SHP77 (cell line): Measurements from ENCODE around the gene FRYL.
"Not testable (repeated sequence)": the region's sequence is repeated elsewhere in the genome, so short reads cannot be mapped to it uniquely, and the experiment has no call there.

Experiments
- DNase-seq, 2 experiments: peaks; one replicate each; lab custom pipeline; 2025; lab: John Stamatoyannopoulos, UW

FRYL gene

DNA sequence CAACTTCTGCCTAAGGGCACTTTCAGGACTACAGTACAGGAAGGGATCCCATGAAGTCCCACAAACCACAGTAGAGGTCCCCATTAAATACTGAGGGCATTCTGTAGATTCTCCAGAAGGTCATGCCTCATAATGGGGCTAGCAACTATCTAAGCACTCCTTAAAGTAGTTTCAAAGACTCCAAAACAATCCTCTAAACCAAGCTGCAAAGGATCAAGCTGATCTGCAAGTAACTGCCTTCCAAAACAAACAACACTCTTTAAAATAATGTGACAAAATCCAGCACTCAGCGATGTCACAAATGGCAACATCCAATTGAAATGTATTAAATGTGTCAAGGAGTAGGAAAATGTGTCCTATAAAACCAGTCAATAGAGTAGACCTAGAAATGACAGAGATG is 118.7 kb downstream of the FRYL start:
- no peak for DNase-seq

DNA sequence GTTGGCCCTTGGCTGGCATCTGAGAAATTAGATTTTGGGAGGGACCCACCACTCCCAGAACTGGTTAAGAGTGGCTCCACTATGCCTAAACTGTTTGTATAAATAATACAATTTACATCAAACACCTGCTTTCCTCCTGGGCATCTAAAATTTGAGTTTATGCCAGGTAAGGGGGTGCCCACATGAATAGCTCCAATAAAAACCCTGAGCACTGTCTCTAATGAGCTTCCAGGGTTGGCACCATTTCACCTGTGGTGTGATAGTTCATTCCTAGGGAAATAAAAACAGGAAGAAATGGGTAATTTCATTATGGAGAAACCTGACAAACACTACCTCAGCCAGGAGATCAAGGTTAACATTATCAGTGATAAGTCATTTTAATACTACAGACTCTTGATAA is 119.7 kb downstream of the FRYL start:
- no peak for DNase-seq

DNA sequence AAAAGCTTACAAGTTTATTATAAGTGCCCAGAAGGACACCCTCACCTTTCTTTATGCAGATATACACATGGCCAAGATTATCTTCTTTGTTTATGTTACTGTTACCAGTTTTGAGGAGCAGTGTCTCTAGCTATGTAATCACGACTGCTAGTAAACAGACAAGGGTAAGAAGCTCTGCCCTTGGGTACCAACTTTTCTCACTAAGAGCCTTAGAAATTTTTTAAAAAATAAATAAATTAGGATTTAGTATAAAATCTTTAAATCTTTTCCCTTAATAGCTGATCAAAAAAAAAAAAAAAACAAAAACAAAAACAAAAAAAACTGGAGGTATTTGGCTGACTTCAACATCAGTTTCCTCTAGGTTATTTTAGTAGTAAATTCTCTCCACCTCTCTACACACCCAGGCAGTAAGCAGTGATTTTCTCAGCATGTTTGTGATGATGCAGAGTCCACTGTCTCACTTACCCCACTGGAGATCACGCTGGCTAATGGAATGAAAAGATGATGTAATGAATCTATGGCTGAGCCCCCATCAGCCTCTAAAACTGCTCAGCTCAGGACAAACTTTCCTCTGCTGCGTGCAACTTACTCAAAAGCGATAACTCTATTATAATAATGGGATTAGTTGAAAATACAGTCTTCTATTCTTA is 125.9 kb downstream of the FRYL start:
- no peak for DNase-seq

DNA sequence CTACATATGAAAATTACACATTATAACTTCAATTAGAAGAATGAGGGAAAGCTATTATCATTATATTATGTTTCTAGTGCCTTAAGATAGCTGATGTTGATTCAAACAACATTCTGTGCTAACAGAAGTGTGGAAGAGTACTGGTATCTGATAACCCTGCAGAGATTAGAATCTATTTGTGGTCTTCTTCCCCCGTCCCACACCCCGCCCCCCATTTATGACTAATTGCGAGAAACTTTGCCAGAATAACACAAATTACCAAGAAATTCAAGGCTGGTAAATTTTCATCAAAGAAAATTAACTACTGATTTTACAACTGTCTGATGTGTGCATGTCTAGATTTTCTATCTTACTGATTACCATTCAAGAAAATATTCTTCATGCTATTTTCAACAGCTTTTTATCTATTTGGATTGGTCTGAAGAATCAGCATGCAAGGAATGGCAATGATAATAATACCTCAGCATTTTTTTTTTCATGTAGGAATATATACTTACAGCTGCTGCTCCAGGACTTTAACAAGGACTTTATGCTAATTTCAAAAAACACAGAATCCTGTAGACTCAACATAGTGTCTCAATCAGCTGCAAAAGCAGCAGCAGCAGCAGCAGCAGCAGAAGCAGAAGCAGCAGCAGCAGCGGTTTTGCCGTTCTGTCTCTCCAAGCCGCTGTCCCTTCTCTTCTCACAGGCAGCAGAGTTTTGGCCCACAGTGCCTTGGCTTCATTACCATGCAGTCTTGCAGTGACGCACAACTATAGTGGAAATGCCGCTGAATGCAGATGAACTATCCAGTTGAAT is 126.7 kb downstream of the FRYL start:
- no peak for DNase-seq

DNA sequence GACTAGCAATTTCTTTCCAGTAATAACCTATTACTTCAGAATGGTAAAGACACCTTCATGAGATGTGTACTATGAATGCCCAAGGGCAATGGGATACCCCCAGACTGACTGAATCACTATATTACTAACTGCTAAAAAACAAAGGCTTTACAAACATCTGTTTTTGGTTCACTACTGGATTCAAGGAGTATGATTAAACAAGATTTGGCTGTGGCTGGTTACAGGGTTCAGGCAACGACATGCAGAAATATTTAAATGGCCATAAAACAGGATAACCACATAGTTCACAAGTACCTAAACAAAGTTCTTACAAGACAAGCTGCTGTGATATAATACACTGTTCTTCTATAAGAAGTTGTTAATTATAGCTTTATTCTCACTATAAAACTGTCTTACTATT is 128.2 kb downstream of the FRYL start:
- DNase-seq, result no peak

DNA sequence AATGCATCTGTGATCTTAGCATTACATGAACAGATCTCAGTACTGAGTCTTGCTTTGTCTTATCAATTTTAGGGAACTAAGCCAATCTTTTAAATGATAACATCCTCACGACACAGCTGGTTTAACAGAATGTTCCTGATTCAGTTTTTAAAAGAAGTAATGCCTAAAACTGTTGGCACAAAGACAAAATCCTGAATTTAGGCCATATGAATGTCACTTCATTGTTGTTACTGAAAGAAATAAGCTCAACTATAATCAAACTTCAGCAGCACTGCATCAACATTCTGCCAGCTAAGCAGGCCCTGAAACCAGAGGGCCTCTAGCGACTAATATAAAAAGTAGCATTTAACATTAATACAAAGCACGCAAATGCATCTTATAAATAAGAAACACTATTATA is 130.6 kb downstream of the FRYL start:
- DNase-seq, result no peak

DNA sequence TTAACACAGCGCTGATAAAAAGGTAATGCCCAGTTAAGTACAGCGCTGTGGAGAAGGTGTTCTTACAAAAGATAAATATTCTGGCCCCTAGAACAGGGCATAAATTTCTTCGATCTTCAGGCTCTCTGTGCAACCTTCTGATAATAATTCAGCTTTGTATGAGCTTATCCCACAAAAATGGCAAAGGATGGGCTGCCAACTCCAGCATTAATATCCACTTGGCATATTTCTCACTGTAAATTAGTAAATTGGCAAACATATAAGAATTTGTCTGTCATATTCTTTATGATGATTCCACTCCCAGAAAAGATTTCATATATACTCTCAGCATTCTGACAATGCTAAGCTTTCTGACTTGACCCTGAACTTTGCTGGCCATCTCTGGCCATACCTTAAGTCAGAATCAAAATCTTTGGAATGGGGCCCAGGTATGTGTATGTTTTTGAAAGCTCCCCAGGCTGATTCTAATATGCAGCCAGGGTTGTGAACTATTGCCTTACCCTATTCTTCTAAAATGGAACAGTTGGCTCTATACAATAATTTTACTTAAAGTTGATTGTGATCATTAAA is 134.8 kb downstream of the FRYL start:
- DNase-seq, result no peak

DNA sequence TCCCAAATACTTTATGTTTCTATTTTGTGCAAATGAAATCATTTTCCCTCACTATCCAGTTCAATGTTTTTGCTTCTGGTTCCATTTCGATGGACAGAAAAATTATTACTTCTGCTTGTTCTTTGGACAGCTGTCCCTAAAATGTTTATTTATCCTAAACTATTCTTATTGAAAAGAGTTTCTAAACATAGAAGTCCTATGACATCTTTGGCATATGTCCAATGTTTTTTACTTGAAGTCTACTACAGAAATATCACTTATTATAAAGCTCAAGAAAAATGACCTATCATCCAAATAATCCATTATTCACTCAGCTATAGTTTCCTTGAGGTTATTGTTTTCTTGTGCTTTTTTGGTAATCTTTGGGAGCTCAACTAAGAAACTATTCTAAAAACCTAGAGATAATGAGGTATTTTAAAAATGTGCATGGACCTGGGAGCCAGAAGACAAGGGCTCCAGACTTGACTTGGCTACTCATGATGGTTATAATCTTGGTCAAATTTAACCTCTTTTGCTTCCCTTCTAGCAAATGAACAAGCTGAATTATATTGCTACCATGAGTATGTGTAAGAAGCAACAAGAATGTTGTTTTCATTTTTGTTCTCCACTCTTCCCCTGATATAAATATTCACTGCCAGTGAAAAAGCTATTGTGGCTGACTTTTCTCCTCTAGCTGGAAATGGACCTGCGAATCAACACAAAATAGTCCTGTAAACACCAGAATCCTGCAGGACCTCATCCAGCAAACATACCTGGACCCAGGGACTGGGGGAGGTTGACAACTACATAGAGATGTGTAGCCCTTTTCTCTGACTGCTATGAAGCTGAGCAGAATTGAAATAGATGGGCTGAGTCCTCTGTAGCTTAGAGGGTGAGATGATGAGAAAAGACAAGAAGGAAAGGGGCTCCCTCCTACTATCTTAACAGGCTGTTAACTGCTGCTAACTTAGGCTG is 137.4 kb downstream of the FRYL start:
- DNase-seq, result no peak

DNA sequence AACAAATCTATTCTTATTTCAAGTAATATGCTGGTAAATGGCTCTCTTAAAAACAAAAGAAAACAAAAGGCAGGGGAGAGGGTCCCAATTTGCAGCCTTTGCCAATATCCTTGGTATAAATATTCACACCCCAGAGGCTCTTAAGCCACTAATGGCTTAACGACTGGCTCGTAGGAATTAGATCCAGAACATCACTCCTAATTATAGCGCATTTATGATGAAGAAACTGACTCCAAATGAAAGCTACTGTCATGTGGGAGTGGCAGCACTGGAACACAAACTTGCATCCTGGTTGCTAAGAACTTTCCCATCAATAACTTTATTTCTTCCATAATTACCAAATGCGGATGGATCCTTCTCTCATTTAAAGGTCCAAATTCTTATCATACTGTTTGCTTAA is 138.7 kb downstream of the FRYL start:
- DNase-seq, result no peak

DNA sequence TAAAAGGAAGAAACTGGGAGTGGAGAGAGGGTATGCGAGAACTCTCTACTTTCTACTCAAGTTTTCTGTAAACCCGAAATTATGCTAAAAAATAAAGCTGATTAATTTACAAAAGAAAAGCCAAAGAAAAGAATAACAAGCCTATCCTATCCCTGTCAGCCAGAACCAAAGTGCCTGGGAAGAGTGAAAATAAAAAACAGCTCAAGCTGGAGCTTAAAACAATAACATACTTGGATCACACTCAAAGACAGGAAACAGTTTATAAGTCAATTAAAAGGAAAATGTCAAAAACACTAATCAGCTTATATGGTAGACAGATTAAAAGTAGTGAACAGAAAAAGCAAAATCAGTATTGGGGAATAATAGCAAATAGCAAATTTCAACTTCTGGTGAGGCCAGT is 139.4 kb downstream of the FRYL start:
- DNase-seq, result no peak

DNA sequence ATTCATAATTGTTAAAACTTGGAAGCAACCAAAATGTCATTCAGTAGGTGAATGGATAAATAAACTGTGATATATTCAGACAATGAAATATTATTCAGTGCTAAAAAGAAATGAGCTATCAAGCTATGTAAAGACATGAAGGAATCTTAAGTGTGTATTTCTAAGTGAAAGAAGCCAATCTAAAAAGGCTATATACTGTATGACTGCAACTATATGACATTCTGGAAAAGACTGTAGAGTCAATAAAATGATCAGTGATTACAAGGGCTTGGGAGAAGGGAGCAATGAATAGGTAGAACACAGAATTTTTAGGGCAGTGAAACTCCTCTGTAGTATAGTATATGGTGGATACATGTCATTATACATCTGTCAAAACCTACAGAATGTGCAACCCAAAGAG is 139.9 kb downstream of the FRYL start:
- DNase-seq, result no peak

DNA sequence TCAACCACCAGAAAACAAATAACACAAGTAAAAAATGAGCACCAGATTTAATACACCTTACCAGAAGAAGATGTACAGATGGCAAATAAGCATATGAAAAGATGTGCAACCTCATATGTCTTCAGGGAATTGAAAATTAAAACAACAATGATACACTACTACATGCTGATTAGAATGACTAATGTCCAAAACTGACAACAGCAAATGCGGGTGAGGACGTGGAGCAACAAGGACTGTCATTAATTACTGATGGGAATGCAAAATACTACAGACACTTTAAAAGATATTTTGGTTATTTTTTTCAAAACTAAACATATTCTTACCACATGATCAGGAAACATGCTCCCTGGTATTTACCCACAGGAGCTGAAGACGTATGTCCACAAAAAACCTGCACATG is 140.3 kb downstream of the FRYL start:
- no peak for DNase-seq

DNA sequence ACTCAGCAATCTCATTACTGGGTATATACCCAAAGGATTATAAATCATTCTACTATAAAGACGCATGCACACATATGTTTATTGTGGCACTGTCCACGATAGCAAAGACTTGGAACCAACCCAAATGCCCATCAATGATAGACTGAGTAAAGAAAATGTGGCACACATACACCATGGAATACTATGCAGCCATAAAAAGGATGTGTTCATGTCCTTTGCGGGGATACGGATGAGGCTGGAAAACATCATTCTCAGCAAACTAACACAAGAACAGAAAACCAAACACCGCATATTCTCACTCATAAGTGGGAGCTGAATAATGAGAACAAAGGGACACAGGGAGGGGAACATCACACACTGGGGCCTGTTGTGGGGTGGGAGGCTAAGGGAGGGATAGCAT is 141.5 kb downstream of the FRYL start:
- DNase-seq, result not testable (repeated sequence)

DNA sequence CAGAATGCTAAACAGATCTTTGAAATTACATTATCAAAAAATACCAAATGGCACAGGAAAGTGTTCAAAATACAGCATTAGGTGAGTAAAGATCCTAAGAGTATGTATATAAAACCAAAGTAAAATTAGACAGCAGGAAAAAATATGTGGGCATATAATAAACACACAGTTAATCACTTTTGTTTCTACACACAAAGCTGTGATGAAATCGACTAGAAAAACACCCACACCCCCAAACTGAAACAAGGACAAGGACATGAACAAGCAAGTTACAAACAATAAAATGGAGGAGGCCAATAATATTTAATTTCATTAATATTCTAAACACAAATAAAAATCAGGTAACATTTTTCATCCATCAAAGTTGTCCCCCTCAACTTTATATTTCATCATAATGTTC is 143.2 kb downstream of the FRYL start:
- DNase-seq, result no peak

DNA sequence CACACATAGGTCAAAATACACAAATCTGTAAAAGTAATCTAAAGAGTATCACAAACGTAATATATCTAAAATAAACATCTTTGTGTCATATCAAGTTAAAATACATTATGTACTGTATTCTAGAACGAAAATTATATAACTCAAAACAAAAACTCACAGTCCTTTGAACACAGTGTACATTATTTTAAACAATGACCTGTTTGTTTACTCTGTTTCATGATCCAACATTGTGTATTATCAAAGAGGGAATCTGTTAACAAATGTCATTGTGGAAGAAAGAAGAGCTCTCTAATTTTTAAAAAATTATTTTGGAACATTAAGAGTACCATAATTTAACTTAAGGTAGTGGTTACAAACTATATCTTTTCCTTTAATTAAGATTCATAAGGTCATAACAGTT is 144.1 kb downstream of the FRYL start:
- DNase-seq, result no peak

DNA sequence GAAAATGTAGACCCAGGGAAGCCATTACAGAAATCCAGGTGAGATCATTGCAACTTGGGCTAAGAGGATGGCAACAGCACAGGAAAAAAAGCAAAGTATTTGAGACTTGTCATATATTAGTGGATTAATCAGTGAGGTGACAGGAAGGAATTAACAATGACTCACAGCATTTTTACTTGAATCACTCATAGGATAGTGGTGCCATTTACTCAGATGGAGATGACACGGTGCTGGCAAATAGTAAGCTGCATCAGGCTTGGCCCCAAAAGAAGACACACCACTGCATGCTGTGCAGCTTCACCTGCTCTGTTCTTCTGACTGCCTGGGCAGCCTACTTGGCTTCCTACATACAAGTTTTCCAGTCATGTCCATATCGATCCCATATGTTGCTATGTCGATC is 144.8 kb downstream of the FRYL start:
- DNase-seq, result no peak

DNA sequence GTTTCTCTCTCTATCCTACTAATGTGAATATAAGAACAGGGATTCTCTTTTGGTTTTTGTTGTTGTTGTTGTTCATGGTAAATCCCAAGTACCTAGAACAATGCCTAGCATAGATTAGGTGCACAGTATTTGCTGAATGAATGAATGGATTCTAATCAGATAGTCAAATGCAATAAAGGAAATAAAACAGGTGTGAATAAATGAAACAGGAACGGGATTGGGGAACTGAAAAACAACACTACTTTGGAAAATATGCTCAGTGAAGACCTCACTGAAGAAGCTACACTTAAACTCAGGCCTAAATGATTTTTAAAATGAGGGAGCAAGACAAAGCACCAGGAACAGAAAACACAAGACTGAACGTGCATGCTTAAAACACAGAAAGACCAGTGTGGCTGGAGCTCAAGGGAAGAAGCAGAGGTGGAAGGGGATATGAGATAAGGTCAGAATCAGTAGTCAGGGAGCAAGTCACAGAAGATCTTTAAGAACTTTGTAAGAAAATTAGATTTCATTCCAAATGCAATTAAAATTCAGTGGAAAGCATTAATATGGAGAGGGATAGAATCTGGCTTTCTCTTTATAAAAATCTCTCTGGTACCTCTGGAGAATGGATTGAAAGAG is 145.3 kb downstream of the FRYL start:
- DNase-seq, result no peak

DNA sequence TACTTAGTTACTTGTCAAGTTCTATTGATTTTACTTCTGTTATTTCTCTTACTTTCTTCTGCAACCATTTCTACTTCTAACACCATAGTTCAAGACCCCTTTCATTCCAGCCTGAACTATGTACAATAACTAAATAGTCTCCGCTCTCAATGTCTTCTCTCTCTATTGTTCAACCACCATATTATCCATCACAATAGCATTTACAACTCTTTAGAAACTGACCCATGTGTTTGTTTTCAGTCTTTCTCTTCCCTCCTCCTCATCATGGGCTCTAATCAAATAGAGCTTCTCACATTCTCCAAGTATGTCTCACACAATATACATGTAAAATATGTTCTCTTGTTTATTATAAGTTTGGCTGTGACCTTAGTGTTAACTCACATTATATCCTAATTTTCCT is 146.4 kb downstream of the FRYL start:
- no peak for DNase-seq

DNA sequence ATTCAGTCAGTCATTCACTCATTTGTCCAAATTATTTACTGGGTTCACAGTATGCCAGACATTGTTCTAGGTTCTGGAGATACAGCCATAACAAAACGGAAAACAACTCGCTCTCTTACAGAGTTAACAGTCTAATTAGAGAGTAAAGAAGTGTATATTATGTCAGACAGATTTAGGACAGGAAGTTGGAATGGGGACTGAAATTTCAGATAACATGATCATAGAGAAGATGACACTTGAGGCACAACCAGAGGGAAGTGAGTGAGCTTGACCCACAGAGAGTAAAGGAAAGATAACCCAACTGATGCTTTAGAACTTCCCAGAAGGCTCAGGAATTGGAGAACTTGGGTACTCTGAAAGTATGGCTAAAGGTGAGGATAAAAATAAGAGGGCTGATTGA is 150.6 kb downstream of the FRYL start:
- DNase-seq, result no peak

DNA sequence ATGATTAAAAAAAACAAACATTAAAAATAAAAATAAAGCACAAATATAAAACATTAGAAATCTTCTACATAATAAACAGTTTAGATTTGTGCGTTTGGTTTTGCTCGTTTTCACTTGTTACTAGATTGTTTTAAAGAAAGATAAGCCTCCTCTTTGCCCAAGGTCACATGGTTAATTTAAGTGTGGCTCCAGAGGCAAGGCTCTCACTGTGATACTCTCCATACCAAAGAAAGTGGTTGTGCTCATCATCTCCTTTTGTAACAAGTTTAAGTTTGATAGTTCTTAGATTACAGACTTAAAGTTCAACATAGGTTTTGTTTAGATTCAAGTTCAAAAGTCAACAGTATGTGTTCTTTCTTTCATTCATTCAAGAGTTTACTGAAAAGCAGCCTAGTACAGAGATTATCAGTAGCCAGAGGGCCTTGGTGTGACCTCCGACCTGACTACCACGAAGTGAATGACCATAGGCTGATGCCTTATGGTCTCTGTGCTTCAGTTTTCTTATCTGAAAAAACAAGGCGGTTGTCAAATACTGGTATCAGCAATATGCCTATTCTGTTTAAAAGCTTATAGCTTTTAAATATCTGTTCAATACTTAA is 156.8 kb downstream of the FRYL start:
- DNase-seq, result no peak

DNA sequence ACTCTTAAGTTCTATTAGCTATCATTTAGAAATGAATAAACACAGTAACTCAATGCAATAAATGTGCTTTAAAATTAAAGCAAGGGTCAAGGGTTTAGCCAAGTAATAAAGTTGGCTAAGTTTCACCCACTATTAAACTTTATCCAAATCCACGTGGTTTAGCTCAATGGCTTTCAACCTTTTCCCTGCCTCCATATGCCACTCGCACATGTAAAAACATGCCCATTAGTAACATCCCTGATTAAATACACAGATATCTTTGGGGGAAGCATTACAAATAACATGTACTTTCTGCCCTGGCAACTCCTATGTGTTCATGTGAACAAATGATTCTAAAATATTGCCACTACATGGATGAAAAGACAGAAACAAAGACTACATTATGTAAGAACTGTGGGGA is 159.2 kb downstream of the FRYL start:
- DNase-seq, result no peak

DNA sequence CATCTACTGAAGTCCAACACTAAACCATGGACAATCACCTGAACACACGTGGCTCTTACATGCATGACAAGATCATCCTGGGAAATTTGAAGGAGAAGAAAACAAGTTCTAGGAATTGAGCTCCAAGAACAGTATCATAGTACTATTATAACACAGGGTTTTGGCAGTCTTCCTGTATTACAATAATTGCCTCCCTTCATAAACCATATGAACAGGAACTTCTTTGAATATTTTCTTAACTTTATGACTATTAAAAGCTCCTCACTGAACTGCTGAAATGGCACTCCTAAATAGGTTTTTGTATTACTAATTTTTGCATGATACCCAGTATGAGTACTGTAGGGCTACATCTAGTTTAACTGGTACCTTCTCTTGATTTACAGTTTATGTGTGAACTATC is 160.0 kb downstream of the FRYL start:
- DNase-seq, result no peak
